ENCODE results near the gene PHLDA1. TPM values are rescaled to one million over a fixed set of nuclear protein-coding genes. Genes with fewer than 3 reads are reported as not detected.

PHLDA1 gene
- total and polyA plus RNA-seq, 2 of the 13 experiments (the other 11 are each of a cell fraction or from before 2014, with no cell fraction given), result 33.8 to 41.0 TPM

DNA sequence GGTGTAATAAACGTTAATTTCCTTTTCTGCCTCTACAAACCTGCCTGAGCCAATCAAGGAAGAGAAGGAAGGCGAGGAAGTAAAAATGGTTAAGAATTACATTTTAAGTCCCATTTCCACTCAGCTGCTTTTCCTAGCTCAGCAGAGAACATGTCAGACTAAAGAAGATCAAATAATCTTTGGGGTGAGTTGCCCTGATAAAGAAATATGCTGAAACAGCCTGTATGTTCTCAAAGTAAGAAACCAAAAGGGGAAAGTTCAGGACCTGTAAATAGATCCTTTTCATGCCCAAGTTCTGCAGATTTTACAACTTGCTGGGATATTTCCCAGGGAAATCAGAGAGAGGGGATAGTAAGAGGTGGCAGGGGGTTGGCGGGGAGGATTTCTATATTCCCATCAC lies 55.5 kb downstream of the PHLDA1 start:
- CTCF ChIA-PET (ENCODE audit: low intra/inter-chr PET ratio, low total read pairs), result no interaction called here
- H4K20me1 ChIP-seq (ENCODE audit: insufficient read depth, low read length), result no peaks in the 10 kb centered on the region
- no peaks in the 10 kb centered on the region for H3K27me3 ChIP-seq (ENCODE audit: control insufficient read depth in 1 of 2, insufficient read depth in 2 of 2, low read length in 2 of 2)
- peaks cover 85% of the 10 kb centered on the region for H3K4me1 ChIP-seq (ENCODE audit: insufficient read depth, low read length)
- no peak overlapping the region for H3K9ac ChIP-seq (ENCODE audit: insufficient read depth, low read depth, low read length)
- FAIRE-seq, result no peak
- H3K27ac ChIP-seq (ENCODE audit: extremely low read length, insufficient read depth, low read length), result peak overlapping the region; percentile 91
- intact Hi-C loops (cut with micrococcal nuclease; ENCODE audit: unreplicated experiment) (no loop called here), in situ Hi-C loops (cut with HindIII; ENCODE audit: extremely low pct_ligation_motif_present, low pct_unique_long_range_greater_than_20kb) (no loop called here)
- H3K36me3 ChIP-seq (replicated peaks in 1 of 2; ENCODE audit: control insufficient read depth in 1 of 2, insufficient read depth in 2 of 2, low read length in 2 of 2), result no peaks in the 10 kb centered on the region
- TF ChIP-seq ZNF749 (CRISPR knock-in tag; IDR thresholded peaks at IDR 0.05; ENCODE audit: borderline replicate concordance) (no peak), DNMT1 (CRISPR knock-in tag; IDR thresholded peaks at IDR 0.05) (no peak), SRF (IDR thresholded peaks at IDR 0.05; ENCODE audit: low read depth, low read length) (no peak)
- no peak overlapping the region for H3K4me3 ChIP-seq (replicated peaks in 1 of 3; ENCODE audit: insufficient read depth in 1 of 3, low read depth in 2 of 3, low read length in 3 of 3)
- H3K4me2 ChIP-seq (ENCODE audit: low read depth, low read length), result no peak overlapping the region; the same call in 1 of the 2 replicates
- H3K79me2 ChIP-seq (ENCODE audit: insufficient read depth, low read length), result no peaks in the 10 kb centered on the region
- WGBS (ENCODE audit: low lambda C conversion rate), result 81% methylated on average over 3 of the region's 3 CpGs
- POLR2A ChIA-PET, result interaction anchor here (1.5 to 2.1 kb wide), 2 partner anchors 16 to 56 kb away, joined by 4 to 9 read pairs; partner anchors contain the start of gene PHLDA1
- ATAC-seq, result no peak
- no peak for DNase-seq (ENCODE audit: low spot score)
- H3K9me3 ChIP-seq (ENCODE audit: low read length), result no peaks in the 10 kb centered on the region
- BruUV-seq (replicated peaks), result no TSS peak
- peak overlapping the region; percentile 76 for H2AFZ ChIP-seq (ENCODE audit: low read length)

DNA sequence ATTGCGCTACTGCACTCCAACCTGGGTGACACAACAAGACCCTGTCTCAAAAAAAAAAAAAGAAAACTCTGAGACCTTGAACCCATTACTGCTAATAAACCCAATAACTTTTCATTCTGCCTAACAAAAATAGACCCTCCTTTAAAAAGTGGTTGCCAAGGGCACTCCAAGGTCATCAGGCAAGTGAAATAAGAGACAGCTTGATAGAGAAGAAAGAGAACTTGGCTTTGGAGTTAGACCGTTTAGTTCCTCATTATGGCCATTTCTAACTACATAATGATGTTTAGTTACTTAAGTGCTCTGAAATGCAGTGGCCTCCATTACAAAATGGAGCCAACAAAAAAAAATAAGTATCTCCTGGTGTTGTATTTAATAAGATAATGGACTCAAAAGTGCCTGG lies 55.9 kb downstream of the PHLDA1 start:
- Histone ChIP-seq H3K27me3 (ENCODE audit: control insufficient read depth in 1 of 2, insufficient read depth in 2 of 2, low read length in 2 of 2) (no peaks in the 10 kb centered on the region), H4K20me1 (ENCODE audit: insufficient read depth, low read length) (no peaks in the 10 kb centered on the region), H3K4me1 (ENCODE audit: insufficient read depth, low read length) (peaks cover 81% of the 10 kb centered on the region), H3K27ac (ENCODE audit: extremely low read length, insufficient read depth, low read length) (peak overlapping the region; percentile 91), H2AFZ (ENCODE audit: low read length) (no peak overlapping the region), H3K36me3 (replicated peaks in 1 of 2; ENCODE audit: control insufficient read depth in 1 of 2, insufficient read depth in 2 of 2, low read length in 2 of 2) (no peaks in the 10 kb centered on the region), H3K79me2 (ENCODE audit: insufficient read depth, low read length) (no peaks in the 10 kb centered on the region), H3K4me2 (ENCODE audit: low read depth, low read length) (no peak overlapping the region), H3K4me3 (replicated peaks in 1 of 3; ENCODE audit: insufficient read depth in 1 of 3, low read depth in 2 of 3, low read length in 3 of 3) (no peak overlapping the region), H3K9ac (ENCODE audit: insufficient read depth, low read depth, low read length) (no peak overlapping the region), H3K9me3 (ENCODE audit: low read length) (no peaks in the 10 kb centered on the region)
- FAIRE-seq, result no peak
- in situ Hi-C loops (cut with HindIII; ENCODE audit: extremely low pct_ligation_motif_present, low pct_unique_long_range_greater_than_20kb), result no loop called here
- no peak for ATAC-seq
- 100% methylated on average over 2 of the region's 2 CpGs for WGBS (ENCODE audit: low lambda C conversion rate)
- ChIA-PET CTCF (ENCODE audit: low intra/inter-chr PET ratio, low total read pairs) (no interaction called here), POLR2A (interaction anchor here (1.0 to 2.1 kb wide), 3 partner anchors 14 to 56 kb away, joined by 3 to 9 read pairs (median 4); partner anchors contain the start of gene PHLDA1)
- intact Hi-C loops (cut with micrococcal nuclease; ENCODE audit: unreplicated experiment), result no loop called here
- BruUV-seq (replicated peaks), result no TSS peak
- no peak for DNase-seq (ENCODE audit: low spot score)
- TF ChIP-seq PRMT3 (CRISPR knock-in tag; IDR thresholded peaks at IDR 0.05; ENCODE audit: borderline replicate concordance, low read depth), result no peak
- TF ChIP-seq, protein P1, sequence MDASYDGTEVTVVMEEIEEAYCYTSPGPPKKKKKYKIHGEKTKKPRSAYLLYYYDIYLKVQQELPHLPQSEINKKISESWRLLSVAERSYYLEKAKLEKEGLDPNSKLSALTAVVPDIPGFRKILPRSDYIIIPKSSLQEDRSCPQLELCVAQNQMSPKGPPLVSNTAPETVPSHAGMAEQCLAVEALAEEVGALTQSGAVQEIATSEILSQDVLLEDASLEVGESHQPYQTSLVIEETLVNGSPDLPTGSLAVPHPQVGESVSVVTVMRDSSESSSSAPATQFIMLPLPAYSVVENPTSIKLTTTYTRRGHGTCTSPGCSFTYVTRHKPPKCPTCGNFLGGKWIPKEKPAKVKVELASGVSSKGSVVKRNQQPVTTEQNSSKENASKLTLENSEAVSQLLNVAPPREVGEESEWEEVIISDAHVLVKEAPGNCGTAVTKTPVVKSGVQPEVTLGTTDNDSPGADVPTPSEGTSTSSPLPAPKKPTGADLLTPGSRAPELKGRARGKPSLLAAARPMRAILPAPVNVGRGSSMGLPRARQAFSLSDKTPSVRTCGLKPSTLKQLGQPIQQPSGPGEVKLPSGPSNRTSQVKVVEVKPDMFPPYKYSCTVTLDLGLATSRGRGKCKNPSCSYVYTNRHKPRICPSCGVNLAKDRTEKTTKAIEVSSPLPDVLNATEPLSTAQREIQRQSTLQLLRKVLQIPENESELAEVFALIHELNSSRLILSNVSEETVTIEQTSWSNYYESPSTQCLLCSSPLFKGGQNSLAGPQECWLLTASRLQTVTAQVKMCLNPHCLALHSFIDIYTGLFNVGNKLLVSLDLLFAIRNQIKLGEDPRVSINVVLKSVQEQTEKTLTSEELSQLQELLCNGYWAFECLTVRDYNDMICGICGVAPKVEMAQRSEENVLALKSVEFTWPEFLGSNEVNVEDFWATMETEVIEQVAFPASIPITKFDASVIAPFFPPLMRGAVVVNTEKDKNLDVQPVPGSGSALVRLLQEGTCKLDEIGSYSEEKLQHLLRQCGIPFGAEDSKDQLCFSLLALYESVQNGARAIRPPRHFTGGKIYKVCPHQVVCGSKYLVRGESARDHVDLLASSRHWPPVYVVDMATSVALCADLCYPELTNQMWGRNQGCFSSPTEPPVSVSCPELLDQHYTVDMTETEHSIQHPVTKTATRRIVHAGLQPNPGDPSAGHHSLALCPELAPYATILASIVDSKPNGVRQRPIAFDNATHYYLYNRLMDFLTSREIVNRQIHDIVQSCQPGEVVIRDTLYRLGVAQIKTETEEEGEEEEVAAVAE (CRISPR knock-in tag; IDR thresholded peaks at IDR 0.05; ENCODE audit: borderline replicate concordance), result no peak
- TF ChIP-seq, protein P2, sequence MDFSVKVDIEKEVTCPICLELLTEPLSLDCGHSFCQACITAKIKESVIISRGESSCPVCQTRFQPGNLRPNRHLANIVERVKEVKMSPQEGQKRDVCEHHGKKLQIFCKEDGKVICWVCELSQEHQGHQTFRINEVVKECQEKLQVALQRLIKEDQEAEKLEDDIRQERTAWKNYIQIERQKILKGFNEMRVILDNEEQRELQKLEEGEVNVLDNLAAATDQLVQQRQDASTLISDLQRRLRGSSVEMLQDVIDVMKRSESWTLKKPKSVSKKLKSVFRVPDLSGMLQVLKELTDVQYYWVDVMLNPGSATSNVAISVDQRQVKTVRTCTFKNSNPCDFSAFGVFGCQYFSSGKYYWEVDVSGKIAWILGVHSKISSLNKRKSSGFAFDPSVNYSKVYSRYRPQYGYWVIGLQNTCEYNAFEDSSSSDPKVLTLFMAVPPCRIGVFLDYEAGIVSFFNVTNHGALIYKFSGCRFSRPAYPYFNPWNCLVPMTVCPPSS (IDR thresholded peaks at IDR 0.05), result no peak
